Liver (tissue), 9 donors: ENCODE measurements around the gene RERE. TPM values are rescaled to one million over a fixed set of nuclear protein-coding genes. Genes with fewer than 3 reads are reported as not detected.

Experiments
- DNase-seq: peaks from one replicate; pipeline ENCODE4 v3.0.0-alpha.2; 2017; ENCODE audit warnings: low spot score
- H3K27ac ChIP-seq, 2 donors: one replicate each; pipeline ENCODE4 v1.7.0; 2013; ENCODE audit warnings: inconsistent platforms in 2 of 2, low read length in 2 of 2, control low read depth in 1 of 2, low read depth in 1 of 2, mild to moderate bottlenecking in 1 of 2
- H3K27me3 ChIP-seq, 4 donors: one replicate each; pipeline versions ENCODE4 v1.6.1 to v1.7.0; 2013; ENCODE audit warnings: low read length in 3 of 4, inconsistent platforms in 1 of 4, mild to moderate bottlenecking in 1 of 4, moderate library complexity in 1 of 4; ENCODE audit not compliant: control insufficient read depth in 4 of 4, insufficient read depth in 4 of 4
- H3K36me3 ChIP-seq, 4 donors: one replicate each; pipeline versions ENCODE4 v1.6.1 to v1.7.0; 2013; ENCODE audit warnings: low read length in 3 of 4, mild to moderate bottlenecking in 3 of 4, low read depth in 1 of 4, moderate library complexity in 1 of 4; ENCODE audit not compliant: control insufficient read depth in 4 of 4, insufficient read depth in 3 of 4
- H3K4me1 ChIP-seq, 4 donors: one replicate each; pipeline versions ENCODE4 v1.6.1 to v1.7.0; 2013; ENCODE audit warnings: low read length in 3 of 4, mild to moderate bottlenecking in 3 of 4, moderate library complexity in 1 of 4; ENCODE audit not compliant: control insufficient read depth in 4 of 4, insufficient read depth in 4 of 4
- H3K4me3 ChIP-seq, 3 donors: one replicate each; pipeline versions ENCODE4 v1.6.1 to v1.7.0; 2013; ENCODE audit warnings: low read length in 3 of 3, control low read depth in 1 of 3, low read depth in 1 of 3, mild to moderate bottlenecking in 1 of 3
- H3K9ac ChIP-seq, 2 donors: one replicate each; pipeline ENCODE4 v1.7.0; 2013; ENCODE audit warnings: low read length in 2 of 2, mild to moderate bottlenecking in 2 of 2, moderate library complexity in 2 of 2, control low read depth in 1 of 2, low read depth in 1 of 2
- H3K9me3 ChIP-seq, 4 donors: one replicate each; pipeline versions ENCODE4 v1.6.1 to v1.7.0; 2013; ENCODE audit warnings: low read length in 3 of 4; ENCODE audit not compliant: control insufficient read depth in 4 of 4
- CTCF ChIP-seq: fragments of 150-350 bp; IDR thresholded peaks from 2 replicates; pipeline ENCODE4 v1.5.1; 2017; ENCODE audit warnings: improper control_type of control experiment, low read depth, low read length; ENCODE audit not compliant: missing input control
- EGR1 ChIP-seq, 2 donors: IDR thresholded peaks; 2 replicates each; pipeline ENCODE4 v1.6.1; 2016 to 2018; ENCODE audit warnings: antibody characterized with exemption in 2 of 2, low read depth in 2 of 2
- FOXA1 ChIP-seq: IDR thresholded peaks from 2 replicates; pipeline ENCODE4 v1.6.1; 2016; ENCODE audit warnings: antibody characterized with exemption
- FOXA2 ChIP-seq: IDR thresholded peaks from 2 replicates; pipeline ENCODE4 v1.6.1; 2016; ENCODE audit warnings: antibody characterized with exemption
- GABPA ChIP-seq, 2 donors: IDR thresholded peaks in 1 of 2; conservative IDR thresholded peaks in 1 of 2; 2 replicates each; pipeline ENCODE4 v1.6.1; 2016; ENCODE audit warnings: antibody characterized with exemption in 2 of 2, mild to moderate bottlenecking in 1 of 2, moderate library complexity in 1 of 2
- JUND ChIP-seq, 2 donors: IDR thresholded peaks; 2 replicates each; pipeline ENCODE4 v1.6.1; 2016; ENCODE audit warnings: antibody characterized with exemption in 2 of 2
- NR2F2 ChIP-seq: IDR thresholded peaks from 2 replicates; pipeline ENCODE4 v1.6.1; 2016; ENCODE audit warnings: antibody characterized with exemption
- REST ChIP-seq: IDR thresholded peaks from 2 replicates; pipeline ENCODE4 v1.6.1; 2016; ENCODE audit warnings: antibody characterized with exemption, mild to moderate bottlenecking
- RXRA ChIP-seq, 2 donors: IDR thresholded peaks; 2 replicates each; pipeline ENCODE4 v1.6.1; 2017 to 2018; ENCODE audit warnings: antibody characterized with exemption in 2 of 2, mild to moderate bottlenecking in 1 of 2
- SP1 ChIP-seq: IDR thresholded peaks from 2 replicates; pipeline ENCODE4 v1.6.1; 2018; ENCODE audit warnings: antibody characterized with exemption, mild to moderate bottlenecking
- YY1 ChIP-seq: IDR thresholded peaks from 2 replicates; pipeline ENCODE4 v1.6.1; 2016; ENCODE audit warnings: antibody characterized with exemption, mild to moderate bottlenecking
- ZBTB33 ChIP-seq: IDR thresholded peaks from 2 replicates; pipeline ENCODE4 v1.6.1; 2016; ENCODE audit warnings: antibody characterized with exemption
- WGBS: extraction: QIAGEN DNeasy Blood & Tissue Kit; methylation state at CpG from one replicate; pipeline ENCODE4 v1.1.7; 2013; 5-methylcytosine and 5-hydroxymethylcytosine counted together
- polyA plus RNA-seq, 2 donors: library from polyadenylated mRNA; stranded (reverse) in 1 of 2; unstranded in 1 of 2; fragments of 200-250 nt in 1 of 2; fragments of >200 nt in 1 of 2; fragmentation: Nextera tagmentation in 1 of 2; extraction: Ambion mirVana in 1 of 2; gene quantifications; one replicate each; pipeline versions ENCODE4 v1.2.1 to v1.2.3, GENCODE V29; 2013 to 2015
- total RNA-seq, 2 donors: library from RNA; depleted of rRNA; stranded (reverse); fragments of >200 nt; gene quantifications; one replicate each; pipeline ENCODE4 v1.2.3, GENCODE V29; 2014
- TF ChIP-seq, protein P1 (sequence below): IDR thresholded peaks from 2 replicates; pipeline ENCODE4 v1.6.1; 2016; ENCODE audit warnings: antibody characterized with exemption
- TF ChIP-seq, protein P2 (sequence below): IDR thresholded peaks from 2 replicates; pipeline ENCODE4 v1.6.1; 2016; ENCODE audit warnings: antibody characterized with exemption
- donor health status: healthy.
- donor health status: healthy.
- donor health status: healthy.
- donor health status: healthy.
- donor health status: healthy.

Gene RERE
- total and polyA plus RNA-seq, 4 donors: 9.8 to 49.1 (median 24.8) TPM

DNA sequence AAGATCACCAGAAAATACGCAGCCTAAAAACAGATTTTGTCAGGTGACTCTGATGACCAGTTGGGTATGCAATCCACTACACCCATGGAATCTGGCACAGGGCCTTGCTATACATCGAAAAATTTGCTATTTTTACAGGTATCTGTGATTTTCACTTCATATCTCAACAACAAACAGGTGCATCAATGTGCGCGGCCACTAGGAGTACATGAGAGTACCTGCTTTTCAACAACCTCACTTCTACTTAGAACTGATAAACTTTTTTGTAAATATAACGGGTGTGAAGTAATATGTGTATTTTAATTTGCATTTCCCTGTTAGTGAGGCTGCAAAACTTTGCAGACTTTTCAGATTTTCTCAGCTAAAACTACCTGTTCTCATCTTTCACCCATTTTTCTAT lies 418.8 kb downstream of the RERE start:
- no peaks in the 10 kb centered on the region for H3K27me3 ChIP-seq
- TF ChIP-seq YY1 (no peak), GABPA (IDR thresholded peaks at IDR 0.05 in 1 of 2, conservative IDR thresholded peaks at IDR 0.05 in 1 of 2) (no peak), JUND (IDR thresholded peaks at IDR 0.05) (no peak), SP1 (no peak), CTCF (no peak), ZBTB33 (no peak)
- H3K4me3 ChIP-seq: no peak overlapping the region
- no peak for DNase-seq
- no peak overlapping the region for H3K27ac ChIP-seq
- WGBS: 93% methylated on average over 5 of the region's 5 CpGs
- H3K9me3 ChIP-seq: no peaks in the 10 kb centered on the region
- no peak overlapping the region for H3K9ac ChIP-seq
- peaks cover 0 to 28% (median 19%) of the 10 kb centered on the region in 4 donors for H3K4me1 ChIP-seq
- peaks cover 2 to 20% (median 7%) of the 10 kb centered on the region in 4 donors for H3K36me3 ChIP-seq

GRCh38 chr1:8398086-8398485 lies 419.4 kb downstream of the RERE start:
- H3K4me3 ChIP-seq: no peak overlapping the region
- no peak for DNase-seq
- H3K27me3 ChIP-seq: no peaks in the 10 kb centered on the region
- H3K27ac ChIP-seq: peak overlapping the region in 1 of 2 donors; percentile 63
- H3K9ac ChIP-seq: no peak overlapping the region
- H3K36me3 ChIP-seq: peaks cover 2 to 20% (median 7%) of the 10 kb centered on the region in 4 donors
- 98% methylated on average over 2 of the region's 2 CpGs for WGBS
- H3K9me3 ChIP-seq: no peaks in the 10 kb centered on the region
- peaks cover 0 to 28% (median 19%) of the 10 kb centered on the region in 4 donors for H3K4me1 ChIP-seq
- TF ChIP-seq GABPA (IDR thresholded peaks at IDR 0.05 in 1 of 2, conservative IDR thresholded peaks at IDR 0.05 in 1 of 2) (no peak), SP1 (no peak), EGR1 (IDR thresholded peaks at IDR 0.05; ENCODE audit: low read depth in 2 of 2) (no peak), YY1 (no peak), FOXA1 (no peak), REST (no peak), FOXA2 (no peak), NR2F2 (no peak), RXRA (IDR thresholded peaks at IDR 0.05) (no peak)
- TF ChIP-seq, protein P1, sequence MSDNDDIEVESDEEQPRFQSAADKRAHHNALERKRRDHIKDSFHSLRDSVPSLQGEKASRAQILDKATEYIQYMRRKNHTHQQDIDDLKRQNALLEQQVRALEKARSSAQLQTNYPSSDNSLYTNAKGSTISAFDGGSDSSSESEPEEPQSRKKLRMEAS: no peak
- TF ChIP-seq, protein P2, sequence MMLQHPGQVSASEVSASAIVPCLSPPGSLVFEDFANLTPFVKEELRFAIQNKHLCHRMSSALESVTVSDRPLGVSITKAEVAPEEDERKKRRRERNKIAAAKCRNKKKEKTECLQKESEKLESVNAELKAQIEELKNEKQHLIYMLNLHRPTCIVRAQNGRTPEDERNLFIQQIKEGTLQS: no peak
